Measurements from ENCODE around the gene TRPT1.

TRPT1 gene

DNA sequence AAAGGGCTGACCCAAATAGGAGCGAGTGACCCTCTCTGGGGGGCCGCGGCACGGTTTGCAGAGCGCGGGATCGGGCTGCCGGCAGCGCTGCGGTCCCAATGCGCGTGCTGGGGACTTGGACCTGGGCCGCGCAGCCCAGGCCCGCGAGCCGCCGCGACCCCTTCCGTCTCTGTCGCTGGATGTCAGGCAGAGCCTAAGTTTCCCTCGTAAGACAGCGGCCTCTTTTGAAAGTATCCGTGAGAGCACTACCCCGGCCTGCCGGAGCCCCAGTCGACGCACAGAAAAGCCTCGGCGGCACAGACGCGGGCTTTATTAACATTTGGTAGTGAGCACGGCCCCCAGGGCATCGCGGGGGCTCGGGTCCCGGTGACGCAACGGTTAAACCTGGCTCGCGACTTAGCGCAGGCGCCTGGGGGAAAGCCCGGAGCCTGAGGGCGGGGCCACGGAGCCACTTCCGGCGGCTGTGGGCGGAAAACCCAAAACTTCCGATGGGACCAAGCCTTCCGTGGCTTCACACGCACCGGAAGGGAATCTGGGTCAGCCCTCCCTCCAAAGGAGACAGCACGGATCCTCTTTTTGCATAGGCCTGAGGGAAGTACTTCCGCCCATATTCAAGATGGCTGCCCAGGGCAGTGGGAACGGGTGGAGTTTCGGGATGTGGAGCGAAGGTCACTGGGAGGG lies 43.7 kb upstream of the TRPT1 start (continued):
- TF ChIP-seq, protein P1, sequence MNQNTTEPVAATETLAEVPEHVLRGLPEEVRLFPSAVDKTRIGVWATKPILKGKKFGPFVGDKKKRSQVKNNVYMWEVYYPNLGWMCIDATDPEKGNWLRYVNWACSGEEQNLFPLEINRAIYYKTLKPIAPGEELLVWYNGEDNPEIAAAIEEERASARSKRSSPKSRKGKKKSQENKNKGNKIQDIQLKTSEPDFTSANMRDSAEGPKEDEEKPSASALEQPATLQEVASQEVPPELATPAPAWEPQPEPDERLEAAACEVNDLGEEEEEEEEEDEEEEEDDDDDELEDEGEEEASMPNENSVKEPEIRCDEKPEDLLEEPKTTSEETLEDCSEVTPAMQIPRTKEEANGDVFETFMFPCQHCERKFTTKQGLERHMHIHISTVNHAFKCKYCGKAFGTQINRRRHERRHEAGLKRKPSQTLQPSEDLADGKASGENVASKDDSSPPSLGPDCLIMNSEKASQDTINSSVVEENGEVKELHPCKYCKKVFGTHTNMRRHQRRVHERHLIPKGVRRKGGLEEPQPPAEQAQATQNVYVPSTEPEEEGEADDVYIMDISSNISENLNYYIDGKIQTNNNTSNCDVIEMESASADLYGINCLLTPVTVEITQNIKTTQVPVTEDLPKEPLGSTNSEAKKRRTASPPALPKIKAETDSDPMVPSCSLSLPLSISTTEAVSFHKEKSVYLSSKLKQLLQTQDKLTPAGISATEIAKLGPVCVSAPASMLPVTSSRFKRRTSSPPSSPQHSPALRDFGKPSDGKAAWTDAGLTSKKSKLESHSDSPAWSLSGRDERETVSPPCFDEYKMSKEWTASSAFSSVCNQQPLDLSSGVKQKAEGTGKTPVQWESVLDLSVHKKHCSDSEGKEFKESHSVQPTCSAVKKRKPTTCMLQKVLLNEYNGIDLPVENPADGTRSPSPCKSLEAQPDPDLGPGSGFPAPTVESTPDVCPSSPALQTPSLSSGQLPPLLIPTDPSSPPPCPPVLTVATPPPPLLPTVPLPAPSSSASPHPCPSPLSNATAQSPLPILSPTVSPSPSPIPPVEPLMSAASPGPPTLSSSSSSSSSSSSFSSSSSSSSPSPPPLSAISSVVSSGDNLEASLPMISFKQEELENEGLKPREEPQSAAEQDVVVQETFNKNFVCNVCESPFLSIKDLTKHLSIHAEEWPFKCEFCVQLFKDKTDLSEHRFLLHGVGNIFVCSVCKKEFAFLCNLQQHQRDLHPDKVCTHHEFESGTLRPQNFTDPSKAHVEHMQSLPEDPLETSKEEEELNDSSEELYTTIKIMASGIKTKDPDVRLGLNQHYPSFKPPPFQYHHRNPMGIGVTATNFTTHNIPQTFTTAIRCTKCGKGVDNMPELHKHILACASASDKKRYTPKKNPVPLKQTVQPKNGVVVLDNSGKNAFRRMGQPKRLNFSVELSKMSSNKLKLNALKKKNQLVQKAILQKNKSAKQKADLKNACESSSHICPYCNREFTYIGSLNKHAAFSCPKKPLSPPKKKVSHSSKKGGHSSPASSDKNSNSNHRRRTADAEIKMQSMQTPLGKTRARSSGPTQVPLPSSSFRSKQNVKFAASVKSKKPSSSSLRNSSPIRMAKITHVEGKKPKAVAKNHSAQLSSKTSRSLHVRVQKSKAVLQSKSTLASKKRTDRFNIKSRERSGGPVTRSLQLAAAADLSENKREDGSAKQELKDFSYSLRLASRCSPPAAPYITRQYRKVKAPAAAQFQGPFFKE (tag by site-specific recombination; IDR thresholded peaks at IDR 0.05; ENCODE audit: borderline replicate concordance) = no peak
- TF ChIP-seq, protein P2, sequence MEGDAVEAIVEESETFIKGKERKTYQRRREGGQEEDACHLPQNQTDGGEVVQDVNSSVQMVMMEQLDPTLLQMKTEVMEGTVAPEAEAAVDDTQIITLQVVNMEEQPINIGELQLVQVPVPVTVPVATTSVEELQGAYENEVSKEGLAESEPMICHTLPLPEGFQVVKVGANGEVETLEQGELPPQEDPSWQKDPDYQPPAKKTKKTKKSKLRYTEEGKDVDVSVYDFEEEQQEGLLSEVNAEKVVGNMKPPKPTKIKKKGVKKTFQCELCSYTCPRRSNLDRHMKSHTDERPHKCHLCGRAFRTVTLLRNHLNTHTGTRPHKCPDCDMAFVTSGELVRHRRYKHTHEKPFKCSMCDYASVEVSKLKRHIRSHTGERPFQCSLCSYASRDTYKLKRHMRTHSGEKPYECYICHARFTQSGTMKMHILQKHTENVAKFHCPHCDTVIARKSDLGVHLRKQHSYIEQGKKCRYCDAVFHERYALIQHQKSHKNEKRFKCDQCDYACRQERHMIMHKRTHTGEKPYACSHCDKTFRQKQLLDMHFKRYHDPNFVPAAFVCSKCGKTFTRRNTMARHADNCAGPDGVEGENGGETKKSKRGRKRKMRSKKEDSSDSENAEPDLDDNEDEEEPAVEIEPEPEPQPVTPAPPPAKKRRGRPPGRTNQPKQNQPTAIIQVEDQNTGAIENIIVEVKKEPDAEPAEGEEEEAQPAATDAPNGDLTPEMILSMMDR (tag by site-specific recombination; IDR thresholded peaks at IDR 0.05) = 0 out of 2 replicates have a peak, but pooled peaks have one; percentile 25
- TF ChIP-seq SCRT1 (tag by site-specific recombination; IDR thresholded peaks at IDR 0.05; ENCODE audit: borderline replicate concordance) (no peak), ZNF48 (tag by site-specific recombination; IDR thresholded peaks at IDR 0.05) (no peak), YY1 (tag by site-specific recombination; IDR thresholded peaks at IDR 0.05) (peak; percentile 97), ZSCAN4 (tag by site-specific recombination; IDR thresholded peaks at IDR 0.05) (peak; percentile 86), KLF8 (tag by site-specific recombination; IDR thresholded peaks at IDR 0.05) (peak; percentile 96), ZNF585B (tag by site-specific recombination; IDR thresholded peaks at IDR 0.05) (peak; percentile 43; the same call in 1 of the 2 replicates), KLF16 (tag by site-specific recombination; IDR thresholded peaks at IDR 0.05) (peak; percentile 84), ZXDB (tag by site-specific recombination; IDR thresholded peaks at IDR 0.05) (peak; percentile 96), ZNF660 (tag by site-specific recombination; IDR thresholded peaks at IDR 0.05) (peak; percentile 52), ELK4 (IDR thresholded peaks at IDR 0.05; ENCODE audit: borderline replicate concordance, low read depth, low read length) (peak; percentile 73; the same call in 1 of the 2 replicates), SP7 (tag by site-specific recombination; IDR thresholded peaks at IDR 0.05) (peak; percentile 34; the same call in 1 of the 2 replicates), GLIS1 (tag by site-specific recombination; IDR thresholded peaks at IDR 0.05) (peak; percentile 56), ZNF624 (tag by site-specific recombination; IDR thresholded peaks at IDR 0.05) (no peak), ZNF132 (tag by site-specific recombination; IDR thresholded peaks at IDR 0.05; ENCODE audit: borderline replicate concordance) (no peak), ZNF138 (tag by site-specific recombination; IDR thresholded peaks at IDR 0.05; ENCODE audit: borderline replicate concordance) (no peak), ATF2 (tag by site-specific recombination; IDR thresholded peaks at IDR 0.05; ENCODE audit: low read depth) (peak; percentile 57; the same call in 1 of the 2 replicates), ZNF335 (tag by site-specific recombination; conservative IDR thresholded peaks at IDR 0.05) (peak; percentile 79), MZF1 (tag by site-specific recombination; IDR thresholded peaks at IDR 0.05; ENCODE audit: borderline replicate concordance) (no peak), ZNF324 (tag by site-specific recombination; IDR thresholded peaks at IDR 0.05) (0 out of 2 replicates have a peak, but pooled peaks have one; percentile 27), ZFHX2 (tag by site-specific recombination; conservative IDR thresholded peaks at IDR 0.05) (peak; percentile 75), ZNF629 (tag by site-specific recombination; IDR thresholded peaks at IDR 0.05) (peak; percentile 85), ZNF561 (tag by site-specific recombination; IDR thresholded peaks at IDR 0.05; ENCODE audit: borderline replicate concordance) (peak; percentile 81; the same call in 1 of the 2 replicates), TCF7L2 (IDR thresholded peaks at IDR 0.05; ENCODE audit: borderline replicate concordance, low read depth, low read length) (no peak)
- TF ChIP-seq, protein P3, sequence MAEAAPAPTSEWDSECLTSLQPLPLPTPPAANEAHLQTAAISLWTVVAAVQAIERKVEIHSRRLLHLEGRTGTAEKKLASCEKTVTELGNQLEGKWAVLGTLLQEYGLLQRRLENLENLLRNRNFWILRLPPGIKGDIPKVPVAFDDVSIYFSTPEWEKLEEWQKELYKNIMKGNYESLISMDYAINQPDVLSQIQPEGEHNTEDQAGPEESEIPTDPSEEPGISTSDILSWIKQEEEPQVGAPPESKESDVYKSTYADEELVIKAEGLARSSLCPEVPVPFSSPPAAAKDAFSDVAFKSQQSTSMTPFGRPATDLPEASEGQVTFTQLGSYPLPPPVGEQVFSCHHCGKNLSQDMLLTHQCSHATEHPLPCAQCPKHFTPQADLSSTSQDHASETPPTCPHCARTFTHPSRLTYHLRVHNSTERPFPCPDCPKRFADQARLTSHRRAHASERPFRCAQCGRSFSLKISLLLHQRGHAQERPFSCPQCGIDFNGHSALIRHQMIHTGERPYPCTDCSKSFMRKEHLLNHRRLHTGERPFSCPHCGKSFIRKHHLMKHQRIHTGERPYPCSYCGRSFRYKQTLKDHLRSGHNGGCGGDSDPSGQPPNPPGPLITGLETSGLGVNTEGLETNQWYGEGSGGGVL (tag by site-specific recombination; IDR thresholded peaks at IDR 0.05) = no peak

Measured in HEK293 (cell line).